ENCODE measurements around the gene HES5. TPM values are rescaled to one million over a fixed set of nuclear protein-coding genes. Genes with fewer than 3 reads are reported as not detected.
"Not testable (repeated sequence)": the region's sequence is repeated elsewhere in the genome, so short reads cannot be mapped to it uniquely, and the experiment has no call there.

Gene HES5
- total and polyA plus RNA-seq, 2 experiments from 2014 or later: not detected

- 63 to 78% methylated on average over 15 to 17 of the region's 17 CpGs for WGBS, 2 experiments (ENCODE audit: low coverage in 1 of 2, low lambda C conversion rate in 2 of 2, missing lambda C conversion rate in 2 of 2)
- H2AFZ ChIP-seq: no peak overlapping the region
- no peak overlapping the region for H3K27ac ChIP-seq
- H3K36me3 ChIP-seq (ENCODE audit: low read depth): no peaks in the 10 kb centered on the region
- H3K27me3 ChIP-seq (replicated peaks; ENCODE audit: insufficient read depth): peaks cover 32% of the 10 kb centered on the region
- no peak overlapping the region for H3K4me3 ChIP-seq
- no peaks in the 10 kb centered on the region for H3K9me2 ChIP-seq (ENCODE audit: insufficient read depth)
- no peaks in the 10 kb centered on the region for H3F3A ChIP-seq (ENCODE audit: insufficient read depth)
- no peaks in the 10 kb centered on the region for H4K20me1 ChIP-seq (ENCODE audit: insufficient read depth)
- no peak overlapping the region for H3K4me2 ChIP-seq (ENCODE audit: unreplicated experiment)
- DNase-seq: no peak
- H3K9ac ChIP-seq: no peak overlapping the region
- in situ Hi-C loops (cut with MboI): no loop called here
- no peaks in the 10 kb centered on the region for H3K9me3 ChIP-seq (ENCODE audit: low read depth)
- TF ChIP-seq EZH2phosphoT487 (IDR thresholded peaks at IDR 0.05; ENCODE audit: insufficient read depth, low read depth) (no peak), EZH2 (IDR thresholded peaks at IDR 0.05; ENCODE audit: insufficient read depth, poor library complexity, severe bottlenecking) (no peak)
- H3K79me2 ChIP-seq (ENCODE audit: insufficient read depth): no peaks in the 10 kb centered on the region
- no peaks in the 10 kb centered on the region for H3K4me1 ChIP-seq (ENCODE audit: insufficient read depth)
Observed at GRCh38 chr1:2569060-2569459, 39.0 kb upstream of the HES5 start.

DNA sequence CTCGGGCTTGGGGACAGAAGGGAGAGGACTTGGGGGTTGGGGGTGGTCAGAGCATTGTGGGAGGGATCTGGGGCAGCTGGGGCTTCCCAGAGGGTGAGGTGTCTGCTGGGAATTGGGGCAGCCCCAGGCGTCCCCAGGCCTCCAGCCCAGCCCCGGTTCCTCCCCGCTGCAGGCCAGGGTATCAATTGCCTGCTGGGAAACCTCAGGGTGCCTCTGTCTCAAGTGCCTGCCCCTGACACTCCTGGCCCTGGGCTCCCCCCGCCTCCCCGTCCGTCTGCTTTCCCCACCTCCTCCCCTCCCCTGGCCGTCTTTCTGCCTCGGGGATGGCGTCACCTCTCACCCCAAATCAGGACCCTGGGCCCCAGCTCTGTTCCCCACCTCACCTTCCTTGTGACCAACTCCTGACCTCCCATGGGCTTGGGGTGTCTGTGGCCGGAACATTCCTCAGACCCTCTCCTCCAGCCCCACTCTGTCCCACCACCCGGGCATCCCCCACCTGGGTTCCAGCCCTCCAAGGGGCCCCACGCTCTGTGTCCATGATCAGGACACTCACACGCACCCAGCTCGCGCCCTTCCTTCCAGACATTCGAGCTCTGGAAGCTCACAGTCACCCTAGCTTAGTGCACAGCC is 38.2 kb upstream of the HES5 start:
- peaks cover 25% of the 10 kb centered on the region for H3K27me3 ChIP-seq (replicated peaks; ENCODE audit: insufficient read depth)
- in situ Hi-C loops (cut with MboI); H3K9me3 ChIP-seq (ENCODE audit: low read depth); H3K79me2 ChIP-seq (ENCODE audit: insufficient read depth); H4K20me1 ChIP-seq (ENCODE audit: insufficient read depth); H3F3A ChIP-seq (ENCODE audit: insufficient read depth); H3K36me3 ChIP-seq (ENCODE audit: low read depth); H3K9ac ChIP-seq; H3K27ac ChIP-seq; H3K4me3 ChIP-seq; H3K4me1 ChIP-seq (ENCODE audit: insufficient read depth); DNase-seq; H3K9me2 ChIP-seq (ENCODE audit: insufficient read depth); H3K4me2 ChIP-seq (ENCODE audit: unreplicated experiment); H2AFZ ChIP-seq: not testable (repeated sequence)
- 16 to 26% methylated on average over 5 to 8 of the region's 17 CpGs for WGBS, 2 experiments (ENCODE audit: low coverage in 1 of 2, low lambda C conversion rate in 2 of 2, missing lambda C conversion rate in 2 of 2)

- Histone ChIP-seq H3K4me3 (no peak overlapping the region), H2AFZ (no peak overlapping the region), H3K4me1 (ENCODE audit: insufficient read depth) (no peaks in the 10 kb centered on the region), H3K36me3 (ENCODE audit: low read depth) (no peaks in the 10 kb centered on the region), H4K20me1 (ENCODE audit: insufficient read depth) (no peaks in the 10 kb centered on the region), H3K27ac (no peak overlapping the region), H3K9me3 (ENCODE audit: low read depth) (no peaks in the 10 kb centered on the region), H3K27me3 (replicated peaks; ENCODE audit: insufficient read depth) (peaks cover 23% of the 10 kb centered on the region), H3K9me2 (ENCODE audit: insufficient read depth) (no peaks in the 10 kb centered on the region), H3K79me2 (ENCODE audit: insufficient read depth) (no peaks in the 10 kb centered on the region), H3K4me2 (ENCODE audit: unreplicated experiment) (no peak overlapping the region), H3K9ac (no peak overlapping the region), H3F3A (ENCODE audit: insufficient read depth) (no peaks in the 10 kb centered on the region)
- DNase-seq: no peak
- in situ Hi-C loops (cut with MboI): no loop called here
- TF ChIP-seq EZH2phosphoT487 (IDR thresholded peaks at IDR 0.05; ENCODE audit: insufficient read depth, low read depth) (no peak), EZH2 (IDR thresholded peaks at IDR 0.05; ENCODE audit: insufficient read depth, poor library complexity, severe bottlenecking) (no peak)
- WGBS, 2 experiments (ENCODE audit: low coverage in 1 of 2, low lambda C conversion rate in 2 of 2, missing lambda C conversion rate in 2 of 2): 40 to 52% methylated on average over 15 to 16 of the region's 16 CpGs
Observed at GRCh38 chr1:2567083-2567679, 37.1 kb upstream of the HES5 start.

DNA sequence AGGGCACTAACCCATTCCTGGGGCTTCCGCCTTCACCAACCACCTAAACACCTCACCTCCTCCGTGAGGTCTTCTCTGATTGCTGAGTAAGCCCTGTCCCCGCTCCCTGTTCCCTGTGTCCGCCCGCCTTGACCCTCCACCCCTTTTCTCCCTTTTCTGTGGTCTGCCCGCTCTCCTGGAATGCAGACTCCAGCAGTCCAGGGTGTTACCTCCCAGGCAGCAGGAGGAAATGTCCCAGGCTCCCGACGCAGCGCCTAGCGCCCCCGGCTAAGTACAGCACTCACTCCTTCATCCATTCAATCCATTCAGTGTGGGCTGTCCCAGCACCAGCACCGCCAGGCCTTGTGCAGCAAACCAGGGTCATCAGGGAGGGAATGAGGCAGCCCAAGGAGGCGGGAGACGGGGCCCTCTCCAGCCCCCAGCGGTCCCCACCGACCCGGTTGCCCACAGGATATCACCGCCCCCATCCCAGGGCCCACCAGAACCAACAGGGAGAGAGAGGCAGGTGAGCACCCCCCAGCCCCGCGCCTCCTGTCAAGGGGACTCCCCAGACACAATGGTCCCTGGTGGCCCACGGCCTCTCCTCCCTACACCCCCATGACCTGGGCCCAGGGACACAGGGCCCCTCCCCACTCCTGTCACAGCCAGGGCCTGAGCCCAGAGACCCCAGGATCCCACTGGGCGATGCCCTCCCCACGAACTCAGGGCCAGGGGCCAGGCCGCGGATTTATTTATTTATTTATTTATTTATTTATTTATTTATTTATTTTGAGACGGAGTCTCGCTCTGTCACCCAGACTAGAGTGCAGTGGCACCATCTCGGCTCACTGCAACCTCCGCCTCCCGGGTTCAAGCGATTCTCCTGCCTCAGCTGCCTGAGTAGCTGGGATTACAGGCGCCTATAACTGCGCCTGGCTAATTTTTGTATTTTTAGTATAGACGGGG is 36.3 kb upstream of the HES5 start:
- WGBS, 2 experiments (ENCODE audit: low coverage in 1 of 2, low lambda C conversion rate in 2 of 2, missing lambda C conversion rate in 2 of 2): 47 to 48% methylated on average over 25 to 33 of the region's 34 CpGs
- no peak for DNase-seq
- in situ Hi-C loops (cut with MboI): no loop called here

More for the DNA sequence above, 36.3 kb upstream of the HES5 start:
- H3K9me2 ChIP-seq (ENCODE audit: insufficient read depth): no peaks in the 10 kb centered on the region
- no peaks in the 10 kb centered on the region for H3K9me3 ChIP-seq (ENCODE audit: low read depth)
- H3K27ac ChIP-seq: no peak overlapping the region
- no peaks in the 10 kb centered on the region for H3K79me2 ChIP-seq (ENCODE audit: insufficient read depth)
- H4K20me1 ChIP-seq (ENCODE audit: insufficient read depth): no peaks in the 10 kb centered on the region
- no peaks in the 10 kb centered on the region for H3K36me3 ChIP-seq (ENCODE audit: low read depth)
- no peak overlapping the region for H3K4me2 ChIP-seq (ENCODE audit: unreplicated experiment)
- no peaks in the 10 kb centered on the region for H3F3A ChIP-seq (ENCODE audit: insufficient read depth)
- H2AFZ ChIP-seq: no peak overlapping the region
- no peak overlapping the region for H3K4me3 ChIP-seq
- no peak for TF ChIP-seq EZH2 (IDR thresholded peaks at IDR 0.05; ENCODE audit: insufficient read depth, poor library complexity, severe bottlenecking)
- TF ChIP-seq EZH2phosphoT487 (IDR thresholded peaks at IDR 0.05; ENCODE audit: insufficient read depth, low read depth): no peak
- no peak overlapping the region for H3K9ac ChIP-seq
- peaks cover 23% of the 10 kb centered on the region for H3K27me3 ChIP-seq (replicated peaks; ENCODE audit: insufficient read depth)
- H3K4me1 ChIP-seq (ENCODE audit: insufficient read depth): no peaks in the 10 kb centered on the region

Data from GM23248 (cell line).